ELR (cell line): ENCODE results near the gene C2orf74.
"Not testable (repeated sequence)": the region's sequence is repeated elsewhere in the genome, so short reads cannot be mapped to it uniquely, and the experiment has no call there.

ENCODE experiments used
- DNase-seq: peaks from one replicate; pipeline ENCODE4 v3.0.0-alpha.2; 2015; ENCODE audit warnings: low read depth

The C2orf74 gene

DNA sequence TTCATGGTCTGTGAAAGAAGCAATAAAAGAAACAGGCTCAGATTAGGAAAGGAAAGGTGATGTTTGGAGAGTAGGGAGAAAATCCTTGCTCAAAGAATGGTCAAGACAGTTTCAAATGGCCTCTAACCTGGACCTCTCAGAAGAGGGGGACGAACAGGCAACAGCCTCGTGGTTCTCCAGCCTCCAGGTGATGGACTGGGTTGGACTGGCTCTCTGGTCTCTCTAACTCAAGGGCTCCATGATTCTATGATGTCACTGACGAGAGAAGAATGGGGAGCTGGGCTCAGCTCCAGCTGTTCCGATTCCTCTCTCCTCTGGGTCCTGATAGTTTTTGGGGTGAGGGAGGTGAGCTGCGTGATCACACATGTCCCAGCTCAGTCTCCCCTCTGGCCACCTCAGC lies at the start of gene C2orf74:
Gene C2orf74 (plus strand): TSS at position 301 of the 400 bp plus-strand sequence. CDS start 327 bp downstream, outside the sequence.
- DNase-seq = no peak

DNA sequence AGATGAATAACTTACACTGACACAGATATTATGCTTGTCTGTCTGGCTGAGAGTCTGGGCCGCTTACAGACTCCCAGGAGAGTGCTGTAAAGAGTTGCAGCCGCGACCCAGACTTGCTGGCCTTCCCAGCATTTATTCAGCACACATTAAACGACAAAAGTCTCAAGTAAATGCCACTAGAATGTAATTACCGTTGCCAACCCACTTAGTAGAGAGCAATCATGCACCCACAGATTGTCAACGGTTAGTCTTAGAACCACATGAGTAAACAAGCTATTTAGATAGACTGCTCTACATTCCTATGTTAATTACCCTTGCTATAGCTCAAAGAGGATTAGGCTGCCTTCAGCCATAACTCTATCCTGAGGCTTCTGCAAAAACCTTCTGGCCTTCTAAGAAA lies 47.8 kb upstream of the C2orf74 start:
- no peak for DNase-seq

DNA sequence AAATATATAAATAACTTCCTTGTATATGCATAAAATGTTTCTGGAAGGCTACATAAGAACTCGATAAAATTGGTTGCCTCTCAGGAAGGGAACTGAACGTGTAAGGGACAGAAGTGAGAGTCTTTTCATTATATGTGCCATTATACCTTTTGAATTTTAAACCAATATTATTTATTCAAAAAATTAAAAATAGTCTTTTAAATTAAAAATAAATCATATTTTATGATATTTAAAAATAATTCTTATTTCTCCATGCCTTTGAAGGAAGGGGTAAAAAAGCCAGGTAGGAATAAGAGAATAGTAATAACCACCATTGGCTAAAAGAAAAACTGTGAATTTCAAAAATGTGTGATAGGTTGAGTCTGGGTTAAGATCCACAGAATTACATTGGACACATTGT lies 45.7 kb upstream of the C2orf74 start:
- DNase-seq = no peak

DNA sequence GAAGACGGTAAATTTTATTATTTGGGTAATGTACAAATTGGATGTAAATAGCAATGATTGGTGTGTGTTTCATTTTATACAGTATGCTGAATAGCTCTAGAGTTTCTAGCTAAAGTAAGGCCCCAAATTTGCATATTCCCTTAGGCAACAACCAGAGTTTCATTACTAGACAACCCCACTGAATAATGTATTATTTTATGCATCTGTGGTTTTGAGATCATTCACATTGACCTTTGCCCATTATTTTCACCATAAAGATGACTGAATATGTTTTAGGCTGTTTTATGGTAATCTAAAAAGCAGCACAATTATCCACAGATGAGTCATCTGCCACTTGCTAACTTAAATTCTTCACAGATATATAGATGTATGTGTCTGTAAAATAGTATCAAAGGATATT lies 44.5 kb upstream of the C2orf74 start:
- DNase-seq = peak; percentile 73

- no peak for DNase-seq
These were observed 36.8 kb upstream of the C2orf74 start for GRCh38 chr2:61125123-61125710.

GRCh38 chr2:61125798-61126197 lies 36.2 kb upstream of the C2orf74 start:
- no peak for DNase-seq

- DNase-seq = not testable (repeated sequence)
These were observed 33.9 kb upstream of the C2orf74 start for GRCh38 chr2:61128122-61128521.

- no peak for DNase-seq
These were observed 27.8 kb upstream of the C2orf74 start for GRCh38 chr2:61134141-61134540.

DNA sequence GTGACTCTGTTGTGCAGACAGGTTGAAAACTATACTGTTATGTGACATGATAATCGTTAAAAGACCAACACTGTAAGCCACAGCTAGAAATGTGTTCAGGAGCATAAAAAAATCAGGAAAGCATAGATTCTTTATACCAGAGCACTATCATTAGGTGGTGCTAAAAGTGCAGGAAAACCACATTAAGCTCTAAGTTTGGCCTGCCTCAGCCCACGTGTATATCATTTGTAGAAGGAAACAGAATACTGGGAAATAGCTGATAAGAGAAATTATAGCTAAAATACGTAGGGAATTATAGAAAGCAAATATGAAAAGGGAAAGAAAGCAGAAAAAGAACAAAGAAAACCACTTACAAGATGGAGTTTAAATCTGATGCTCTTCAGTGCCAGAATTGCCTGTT lies 26.5 kb upstream of the C2orf74 start:
- peak; percentile 60 for DNase-seq

- no peak for DNase-seq
These were observed 23.1 kb upstream of the C2orf74 start for GRCh38 chr2:61138859-61139258.

- no peak for DNase-seq
These were observed 20.8 kb upstream of the C2orf74 start for GRCh38 chr2:61141151-61141550.

GRCh38 chr2:61144697-61145268 lies 17.2 kb upstream of the C2orf74 start:
- DNase-seq = peak; percentile 99

DNA sequence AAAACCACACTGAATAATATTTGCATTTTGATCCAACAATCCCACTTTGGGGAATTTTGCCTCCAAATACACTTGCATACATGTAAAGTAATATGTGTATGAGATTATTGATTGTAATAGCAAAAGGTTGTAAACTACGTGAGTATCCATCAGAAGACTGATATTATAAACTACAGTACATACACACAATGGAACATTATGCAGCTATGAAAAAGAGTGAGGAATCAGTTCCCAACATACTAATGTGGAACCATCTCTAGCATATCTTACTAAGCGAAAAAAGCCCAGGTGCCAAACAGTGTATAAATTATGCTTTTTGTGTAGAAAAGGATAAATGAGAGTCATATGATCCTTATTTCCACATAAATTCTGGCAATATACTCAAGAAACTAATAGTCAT lies 16.0 kb upstream of the C2orf74 start:
- DNase-seq = no peak

DNA sequence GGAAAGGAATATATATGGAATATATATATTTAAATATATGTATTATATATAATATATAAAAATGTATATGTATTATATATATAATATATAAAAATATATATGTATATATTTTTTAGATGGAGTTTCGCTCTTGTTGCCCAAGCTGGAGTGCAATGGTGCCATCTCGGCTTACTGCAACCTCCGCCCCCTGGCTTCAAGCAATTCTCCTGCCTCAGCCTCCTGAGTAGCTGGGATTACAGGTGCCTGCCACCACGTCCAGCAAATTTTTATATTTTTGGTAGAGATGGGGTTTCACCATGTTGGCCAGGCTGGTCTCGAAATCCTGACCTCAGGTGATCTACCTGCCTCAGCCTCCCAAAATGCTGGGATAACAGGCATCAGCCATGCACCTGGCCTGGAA lies 13.9 kb upstream of the C2orf74 start:
- not testable (repeated sequence) for DNase-seq

DNA sequence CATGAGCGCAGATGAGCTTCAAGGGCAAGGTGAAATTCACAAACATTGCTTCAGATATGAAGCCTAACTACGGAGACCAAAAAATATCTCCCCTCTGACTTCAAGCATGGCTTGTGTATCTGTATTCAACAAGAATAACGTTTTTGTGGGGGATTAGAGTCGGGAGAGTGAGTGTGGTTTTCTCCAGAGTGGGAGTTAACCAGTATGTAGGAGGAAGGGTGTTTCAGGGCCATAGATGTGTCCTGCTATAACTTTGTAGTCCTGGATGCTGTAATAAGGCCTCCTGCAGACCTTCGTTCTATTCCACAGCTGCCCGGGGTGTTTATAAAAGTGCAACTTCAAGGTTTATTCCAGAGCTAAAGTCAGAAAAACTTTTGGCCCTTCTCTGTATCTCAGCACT lies 12.9 kb upstream of the C2orf74 start:
- DNase-seq = no peak

- DNase-seq = peak; percentile 70
These were observed 10.6 kb upstream of the C2orf74 start for GRCh38 chr2:61151436-61151835.

GRCh38 chr2:61157371-61158003 lies 4.5 kb upstream of the C2orf74 start:
- no peak for DNase-seq

GRCh38 chr2:61158356-61158955 lies 3.5 kb upstream of the C2orf74 start:
- DNase-seq = no peak

GRCh38 chr2:61162721-61163120 lies 733 bp downstream of the C2orf74 start:
- DNase-seq = no peak

DNA sequence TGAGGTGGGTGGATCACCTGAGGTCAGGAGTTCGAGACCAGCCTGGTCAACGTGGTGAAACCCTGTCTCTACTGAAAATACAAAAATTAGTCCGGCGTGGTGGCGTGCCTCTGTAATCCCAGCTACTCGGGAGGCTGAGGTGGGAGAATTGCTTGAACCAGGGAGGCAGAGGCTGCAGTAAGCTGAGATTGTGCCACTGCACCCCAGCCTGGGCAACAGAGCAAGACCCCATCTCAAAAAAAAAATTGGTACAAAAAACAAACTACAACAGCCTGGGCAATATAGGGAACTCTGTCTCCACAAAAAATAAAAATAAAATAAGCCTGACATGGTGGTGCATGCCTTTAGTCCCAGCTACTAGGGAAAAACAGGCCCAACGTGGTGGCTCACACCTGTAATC lies 3.1 kb downstream of the C2orf74 start:
- not testable (repeated sequence) for DNase-seq

DNA sequence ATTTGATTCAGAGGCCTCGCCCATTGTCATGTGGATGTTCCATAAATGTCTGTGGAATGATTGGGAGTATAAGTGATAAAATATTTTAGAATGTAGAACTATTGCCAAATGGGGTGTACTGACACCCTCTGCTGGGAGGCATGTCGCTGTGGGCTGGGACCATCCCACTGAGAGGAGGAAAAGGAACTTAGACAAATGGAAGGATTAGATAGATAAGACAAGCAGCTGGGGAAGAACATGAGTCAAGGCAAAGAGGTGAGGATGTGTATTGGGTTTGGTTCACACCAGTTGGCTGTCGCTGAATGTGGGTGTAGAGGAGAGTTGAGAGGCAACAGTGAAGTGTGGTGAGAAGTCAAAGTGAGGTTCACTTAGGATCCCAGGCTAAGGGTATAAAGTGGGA lies 4.0 kb downstream of the C2orf74 start:
- DNase-seq = no peak

GRCh38 chr2:61167579-61167978 lies 5.6 kb downstream of the C2orf74 start:
- DNase-seq = no peak

GRCh38 chr2:61172671-61173070 lies 10.7 kb downstream of the C2orf74 start:
- DNase-seq = no peak
